PC-9 (cell line): ENCODE data around the gene DDX43.

Experiments used
- CTCF ChIP-seq: fragments of 200-600 bp; sonication (generic); conservative IDR thresholded peaks from 2 replicates; pipeline ENCODE4 v1.6.1; 2017; ENCODE audit warnings: mixed run types, antibody characterized with exemption, mild to moderate bottlenecking, moderate library complexity
- EZH2 ChIP-seq: fragments of 200-600 bp; sonication (generic); IDR thresholded peaks from 2 replicates; pipeline ENCODE4 v1.8.0; 2017; ENCODE audit warnings: antibody characterized with exemption, low read depth

GRCh38 chr6:73455865-73456629, 61.4 kb downstream of the DDX43 start:
- TF ChIP-seq CTCF (no peak), EZH2 (no peak)
